Epidermal melanocyte (primary cell): ENCODE measurements around the gene PHETA1.
A peak's percentile ranks its signal among the peaks of the same experiment; 100 is the strongest.

ENCODE experiments used
- DNase-seq: peaks from one replicate; pipeline ENCODE4 v3.0.0; 2011; ENCODE audit warnings: low spot score; ENCODE audit not compliant: insufficient read length

PHETA1 gene

DNA sequence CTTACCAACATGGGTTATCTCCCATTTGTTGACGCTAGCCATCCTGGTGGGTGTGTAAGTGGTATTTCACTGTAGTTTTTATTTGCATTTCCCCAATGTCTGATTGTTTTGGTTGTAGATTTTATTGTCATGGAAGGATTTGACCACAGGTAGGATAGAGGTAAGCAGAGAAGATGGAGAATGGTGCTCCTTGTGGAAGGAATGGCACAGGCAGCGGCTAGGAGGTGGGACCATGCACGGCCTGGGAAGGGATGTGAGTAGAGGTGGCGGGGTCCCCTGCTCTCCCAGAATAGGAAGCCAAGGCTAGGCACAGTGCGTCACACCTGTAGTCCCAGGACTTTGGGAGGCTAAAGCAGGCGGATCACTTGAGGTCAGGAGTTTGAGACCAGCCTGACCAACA is 41.4 kb downstream of the PHETA1 start:
- no peak for DNase-seq

DNA sequence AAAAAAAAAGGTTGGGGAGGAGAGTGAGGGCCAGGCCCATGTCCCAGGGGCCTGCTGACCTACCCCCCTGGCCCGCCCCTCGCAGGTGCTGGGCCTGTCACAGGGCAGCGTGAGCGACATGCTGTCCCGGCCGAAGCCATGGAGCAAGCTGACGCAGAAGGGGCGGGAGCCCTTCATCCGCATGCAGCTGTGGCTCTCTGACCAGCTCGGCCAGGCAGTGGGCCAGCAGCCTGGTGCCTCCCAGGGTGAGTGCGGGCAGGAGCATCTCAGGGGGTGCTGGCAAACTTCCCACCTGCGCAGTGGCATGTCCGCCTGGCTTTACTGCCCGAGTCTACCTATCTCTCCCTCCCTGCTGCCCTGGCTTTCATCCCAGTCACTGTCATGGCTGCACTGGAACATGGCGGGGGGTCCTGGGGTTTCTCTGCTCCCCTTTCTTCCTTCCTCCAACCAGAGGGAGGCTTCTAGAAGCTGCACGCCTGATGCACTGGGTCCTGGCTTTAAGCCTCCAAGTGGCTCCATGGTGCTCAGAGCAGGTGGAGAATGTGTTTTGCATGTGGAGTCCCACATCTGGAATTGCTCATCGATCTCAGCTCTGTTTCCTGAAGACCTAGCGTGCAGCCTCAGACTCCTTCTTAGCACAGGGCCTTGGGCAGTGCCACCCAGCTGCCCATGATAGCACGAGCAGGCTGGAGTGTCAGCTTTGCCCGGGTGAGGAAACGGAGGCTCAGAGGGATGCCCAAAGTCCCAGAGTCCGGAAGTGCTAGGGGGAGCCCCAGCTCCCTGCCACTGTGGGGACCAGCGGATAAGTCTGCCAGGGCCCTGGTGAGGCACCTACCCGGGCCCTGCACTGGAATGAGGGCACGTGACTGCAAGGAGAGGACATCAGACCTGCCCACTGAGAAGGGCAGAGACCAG is 46.3 kb downstream of the PHETA1 start:
- no peak for DNase-seq

DNA sequence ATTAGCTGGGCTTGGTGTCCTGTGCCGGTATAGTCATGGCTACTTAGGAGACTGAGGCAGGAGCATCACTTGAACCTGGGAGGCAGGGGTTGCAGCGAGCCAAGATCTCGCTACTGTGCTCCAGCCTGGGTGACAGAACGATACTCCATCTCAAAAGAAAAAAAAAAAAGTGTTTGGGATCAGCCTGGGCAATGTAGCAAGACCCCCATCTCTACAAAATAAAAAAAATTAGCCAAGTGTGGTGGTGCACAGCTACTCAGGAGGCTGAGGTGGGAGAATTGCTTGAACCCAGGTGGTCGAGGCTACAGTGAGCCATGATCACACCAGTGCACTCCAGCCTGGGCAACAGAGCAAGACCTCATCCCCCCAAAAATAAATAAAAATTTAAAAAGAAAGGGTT is 47.6 kb downstream of the PHETA1 start:
- DNase-seq: no peak

DNA sequence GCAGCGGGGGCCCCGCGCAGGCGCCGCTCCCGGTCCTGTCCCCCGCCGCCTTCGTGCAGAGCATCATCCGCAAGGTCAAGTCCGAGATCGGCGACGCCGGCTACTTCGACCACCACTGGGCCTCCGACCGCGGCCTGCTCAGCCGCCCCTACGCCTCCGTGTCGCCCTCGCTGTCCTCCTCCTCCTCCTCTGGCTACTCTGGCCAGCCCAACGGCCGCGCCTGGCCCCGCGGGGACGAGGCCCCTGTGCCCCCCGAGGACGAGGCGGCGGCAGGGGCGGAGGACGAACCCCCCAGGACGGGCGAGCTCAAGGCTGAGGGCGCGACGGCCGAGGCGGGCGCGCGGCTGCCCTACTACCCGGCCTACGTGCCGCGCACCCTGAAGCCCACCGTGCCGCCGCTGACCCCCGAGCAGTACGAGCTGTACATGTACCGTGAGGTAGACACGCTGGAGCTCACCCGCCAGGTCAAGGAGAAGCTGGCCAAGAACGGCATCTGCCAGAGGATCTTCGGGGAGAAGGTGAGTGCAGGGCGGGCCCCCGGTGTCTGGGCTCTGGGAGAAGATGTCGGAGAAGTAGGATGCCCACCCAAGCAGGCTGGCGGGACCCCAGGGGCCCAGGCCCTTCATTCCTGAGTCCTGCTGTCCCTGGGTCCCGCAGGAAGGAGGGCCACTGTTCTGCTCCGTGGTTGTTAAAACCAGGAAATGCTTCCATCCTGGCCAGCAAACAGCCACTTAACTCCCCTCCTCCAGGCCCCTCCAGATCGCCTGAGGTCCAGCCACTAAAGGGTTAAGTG is 48.4 kb downstream of the PHETA1 start:
- no peak for DNase-seq

DNA sequence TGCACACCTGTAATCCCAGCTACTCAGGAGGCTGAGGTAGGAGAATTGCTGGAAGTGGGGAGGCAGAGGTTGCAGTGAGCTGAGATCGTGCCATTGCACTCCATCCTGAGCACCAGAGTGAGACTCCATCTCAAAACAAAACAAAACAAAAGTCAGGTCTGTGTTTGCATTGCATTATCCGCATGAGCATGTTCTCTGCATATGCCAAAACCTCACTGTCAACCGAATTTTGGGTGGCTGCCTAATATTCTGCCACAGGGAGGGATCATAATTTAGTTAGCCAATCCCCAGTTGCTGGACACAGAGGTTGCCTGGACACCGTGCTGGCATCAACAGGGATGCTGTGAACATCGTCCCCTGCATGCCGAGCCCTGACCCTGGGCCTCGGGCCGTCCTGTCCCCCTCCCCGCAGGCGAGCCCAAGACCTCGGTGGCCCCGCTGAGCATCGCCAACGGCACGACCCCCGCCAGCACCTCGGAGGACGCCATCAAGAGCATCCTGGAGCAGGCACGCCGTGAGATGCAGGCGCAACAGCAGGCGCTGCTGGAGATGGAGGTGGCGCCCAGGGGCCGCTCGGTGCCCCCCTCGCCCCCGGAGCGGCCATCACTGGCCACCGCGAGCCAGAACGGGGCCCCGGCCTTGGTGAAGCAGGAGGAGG is 49.2 kb downstream of the PHETA1 start:
- no peak for DNase-seq

DNA sequence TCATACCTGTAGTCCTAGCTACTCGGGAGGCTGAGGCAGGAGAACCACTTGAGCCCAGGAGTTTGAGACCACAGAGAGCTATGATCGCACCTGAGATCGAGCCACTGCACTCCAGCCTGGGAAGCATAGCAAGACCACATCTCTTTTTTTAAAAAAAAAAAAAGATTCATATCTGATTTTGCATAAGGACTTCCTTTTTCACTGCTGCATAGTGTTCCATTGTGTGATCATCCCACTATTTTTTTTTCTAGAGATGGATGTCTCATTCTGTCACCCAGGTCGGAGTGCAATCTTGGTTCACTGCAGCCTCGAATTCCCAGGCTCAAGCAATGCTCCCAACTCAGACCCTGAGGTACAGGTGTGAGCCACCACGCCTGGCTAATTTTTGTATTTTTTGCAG is 50.4 kb downstream of the PHETA1 start:
- no peak for DNase-seq

DNA sequence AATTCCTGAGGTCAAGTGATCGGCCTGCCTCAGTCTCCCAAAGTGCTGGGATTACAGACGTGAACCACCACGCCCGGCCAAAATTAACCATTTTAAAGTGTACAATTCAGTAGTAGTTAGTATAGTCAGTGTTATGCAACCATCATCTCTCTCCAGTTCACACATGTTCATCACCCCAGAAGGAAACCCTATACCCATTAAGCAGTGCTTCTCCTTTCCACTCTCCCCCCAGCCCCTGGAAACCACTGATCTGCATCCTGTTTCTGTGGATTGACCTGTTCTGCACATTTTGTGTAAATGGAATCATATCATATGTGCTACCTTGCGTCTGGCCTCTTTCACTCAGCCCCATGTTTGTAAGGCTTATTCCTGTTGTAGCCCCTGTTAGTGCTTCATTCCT is 52.2 kb downstream of the PHETA1 start:
- DNase-seq: no peak

DNA sequence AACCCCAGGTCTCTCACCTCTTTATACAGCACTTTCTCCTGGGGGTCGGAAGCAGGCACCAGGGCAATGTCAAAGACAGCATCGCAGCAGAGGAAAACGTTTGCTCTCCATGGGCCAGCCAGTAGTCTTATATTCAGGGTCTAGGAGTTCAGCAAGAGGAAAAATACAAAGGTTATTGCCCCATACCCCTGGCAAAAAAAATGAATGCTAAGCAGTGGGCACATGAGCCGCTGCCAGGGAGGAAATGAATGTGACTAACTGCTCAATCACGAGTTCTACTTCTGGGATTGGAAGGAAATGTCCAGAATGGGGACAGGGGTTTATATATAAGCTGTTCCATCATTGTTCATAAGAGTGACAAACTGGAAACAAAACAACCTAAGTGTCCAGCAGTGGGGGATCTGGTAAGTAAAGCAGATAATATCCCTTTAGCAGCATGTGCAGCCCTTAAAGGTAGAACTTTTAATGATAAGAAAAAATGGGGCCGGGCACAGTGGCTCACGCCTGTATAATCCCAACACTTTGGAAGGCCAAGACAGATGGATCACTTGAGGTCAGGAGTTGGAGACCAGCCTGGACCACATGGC is 53.8 kb downstream of the PHETA1 start:
- no peak for DNase-seq

DNA sequence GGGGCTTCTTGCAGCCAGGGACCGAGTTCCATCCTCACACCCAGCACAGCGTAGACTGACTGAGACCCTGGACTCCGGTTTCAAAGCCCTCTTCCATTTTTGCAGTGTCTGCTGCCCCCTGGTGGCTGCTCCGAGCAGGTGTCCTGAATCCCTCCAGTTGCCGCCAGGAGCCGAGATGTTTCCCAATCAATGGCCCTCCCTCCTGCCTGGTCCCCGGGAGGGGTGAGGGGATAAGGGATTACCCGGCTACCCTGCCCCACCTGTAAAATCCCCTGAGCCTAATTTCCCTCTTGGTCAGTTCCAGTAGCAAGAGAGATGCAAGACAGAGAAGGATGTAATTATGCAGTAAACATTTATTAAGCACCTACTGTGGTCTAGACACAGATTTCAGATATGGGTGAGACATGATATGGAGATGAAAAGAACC is 55.0 kb downstream of the PHETA1 start:
- peak; percentile 94 for DNase-seq

DNA sequence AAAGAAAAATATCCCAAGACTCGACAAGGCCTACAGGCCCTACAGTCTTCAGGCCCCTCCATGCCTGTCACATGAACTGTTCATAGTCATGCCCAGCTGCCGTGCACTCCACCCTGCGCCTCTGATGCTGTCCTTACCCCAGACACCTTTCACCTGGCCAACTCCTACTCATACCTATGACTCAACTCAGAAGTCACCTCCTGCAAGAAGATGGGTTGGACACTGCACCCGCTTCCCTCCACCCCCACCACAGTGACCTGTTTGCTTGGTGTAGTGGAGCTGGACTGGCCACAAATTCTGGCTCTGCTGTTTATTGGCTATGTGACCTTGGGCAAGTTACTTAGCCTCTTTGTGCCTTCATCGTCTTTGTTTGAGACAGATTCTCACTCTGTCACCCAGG is 56.2 kb downstream of the PHETA1 start:
- DNase-seq: no peak

DNA sequence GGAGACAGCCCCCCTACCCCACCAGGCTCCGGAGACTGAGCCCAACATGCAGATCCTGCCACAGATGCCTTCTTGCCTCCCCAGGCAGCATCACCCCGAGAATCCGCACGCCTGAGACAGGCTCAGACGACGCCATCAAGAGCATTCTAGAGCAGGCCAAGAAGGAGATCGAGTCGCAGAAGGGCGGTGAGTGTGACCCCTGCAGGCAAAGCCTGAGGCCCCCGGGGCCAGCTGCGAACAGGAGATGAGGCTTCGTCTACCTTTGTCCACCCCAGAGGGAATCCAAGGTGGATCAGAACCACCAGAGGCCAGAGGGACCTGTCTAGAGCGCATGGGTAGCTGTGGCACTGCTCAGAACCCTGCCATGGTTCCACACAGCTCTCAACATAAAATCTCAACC is 56.9 kb downstream of the PHETA1 start:
- DNase-seq: no peak

DNA sequence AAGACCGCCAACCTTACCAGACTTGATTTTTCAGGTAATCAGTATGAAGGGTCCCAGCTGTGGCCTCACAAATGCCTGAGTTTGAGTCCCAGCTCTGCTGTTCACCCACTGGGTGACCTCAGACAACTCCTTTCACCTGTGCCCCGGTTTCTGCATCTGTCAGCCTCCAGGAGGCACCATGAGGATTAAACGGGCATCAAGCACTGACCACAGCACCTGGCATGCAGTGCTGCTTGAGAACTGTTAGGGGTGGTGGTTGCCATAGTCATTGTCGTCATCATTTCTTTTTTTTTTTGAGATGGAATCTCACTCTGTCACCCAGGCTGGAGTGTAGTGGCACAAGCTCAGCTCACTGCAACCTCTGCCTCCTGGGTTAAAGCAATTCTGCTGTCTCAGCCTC is 57.9 kb downstream of the PHETA1 start:
- no peak for DNase-seq
